Endothelial cell of umbilical vein (primary cell): Measurements from ENCODE around the gene NID2. TPM values are rescaled to one million over a fixed set of nuclear protein-coding genes. Genes with fewer than 3 reads are reported as not detected.

Experiments used
- BruUV-seq: library from RNA; stranded (reverse); fragments of 400-500 nt; replicated peaks from 2 replicates; lab custom pipeline; 2021; lab: Mats Ljungman, UMichigan
- CTCF ChIA-PET: fragments of 300-600, 350-600 bp; sonication (Branson Sonifier 250); formaldehyde crosslinking; loops from one replicate; lab custom pipeline; 2021; ENCODE audit warnings: antibody characterized with exemption, inconsistent platforms; lab: Charles Lee
- POLR2A ChIA-PET: fragments of 300-600, 350-600 bp; sonication (Branson Sonifier 250); formaldehyde crosslinking; loops from one replicate; lab custom pipeline; 2021; ENCODE audit warnings: antibody characterized with exemption, inconsistent platforms; lab: Charles Lee
- DNase-seq: peaks from one replicate; pipeline ENCODE4 v3.0.0-alpha.2; 2011; ENCODE audit warnings: low read depth, low spot score
- FAIRE-seq: peaks from 2 replicates; lab custom pipeline; 2011; peaks lifted over from hg19 to GRCh38; lab: Jason Lieb, UNC
- H2AFZ ChIP-seq: 2 replicates; pipeline ENCODE4 v1.6.0; 2012; ENCODE audit warnings: low read depth, low read length, control low read depth, inconsistent platforms
- H3K27ac ChIP-seq: 2 replicates; pipeline ENCODE4 v1.5.1; 2011; ENCODE audit warnings: low read depth, mild to moderate bottlenecking, control low read depth, low read length, moderate library complexity; ENCODE audit not compliant: insufficient read depth
- H3K27me3 ChIP-seq, 2 experiments: 2 replicates each; pipeline versions ENCODE4 v1.6.0 to v1.6.1; 2011; ENCODE audit warnings: low read length in 2 of 2, mixed read lengths in 1 of 2; ENCODE audit not compliant: control insufficient read depth in 2 of 2, insufficient read depth in 2 of 2
- H3K36me3 ChIP-seq, 2 experiments: 2 replicates in 1 of 2; 3 replicates in 1 of 2; pipeline ENCODE4 v1.5.1; 2011; ENCODE audit warnings: low read length in 2 of 2, mild to moderate bottlenecking in 1 of 2, moderate library complexity in 1 of 2; ENCODE audit not compliant: control insufficient read depth in 2 of 2, insufficient read depth in 2 of 2; ENCODE audit errors: extremely low read depth in 1 of 2
- H3K4me1 ChIP-seq: 3 replicates; pipeline ENCODE4 v1.5.1; 2011; ENCODE audit warnings: mild to moderate bottlenecking, low read length; ENCODE audit not compliant: control insufficient read depth, insufficient read depth; ENCODE audit errors: extremely low read depth
- H3K4me2 ChIP-seq: 2 replicates; pipeline ENCODE4 v1.6.1; 2011; ENCODE audit warnings: low read length, control low read depth, mixed read lengths; ENCODE audit not compliant: insufficient read depth
- H3K4me3 ChIP-seq, 3 experiments: fragments of 200-600 bp in 1 of 3; sonication (generic), shearing (Covaris generic) in 1 of 3; replicated peaks in 1 of 3; 2 replicates each; pipeline ENCODE4 v1.5.1; 2011 to 2016; ENCODE audit warnings: control low read depth in 3 of 3, low read length in 3 of 3, mild to moderate bottlenecking in 2 of 3, inconsistent platforms in 1 of 3, low read depth in 1 of 3, moderate library complexity in 1 of 3; ENCODE audit not compliant: insufficient read depth in 1 of 3
- H3K79me2 ChIP-seq: 2 replicates; pipeline ENCODE4 v1.6.0; 2012; ENCODE audit warnings: low read length, inconsistent platforms; ENCODE audit not compliant: control insufficient read depth, insufficient read depth
- H3K9ac ChIP-seq: replicated peaks from 2 replicates; pipeline ENCODE3; 2011; ENCODE audit warnings: low read length, control low read depth; ENCODE audit not compliant: insufficient read depth; ENCODE audit errors: extremely low read depth
- H3K9me1 ChIP-seq: replicated peaks from 3 replicates; pipeline ENCODE4 v1.6.0; 2011; ENCODE audit warnings: mild to moderate bottlenecking, low read length; ENCODE audit not compliant: control insufficient read depth, insufficient read depth; ENCODE audit errors: extremely low read depth
- H3K9me3 ChIP-seq: replicated peaks from 2 replicates; pipeline ENCODE4 v1.5.1; 2012; ENCODE audit warnings: low read length, inconsistent platforms; ENCODE audit not compliant: control insufficient read depth, insufficient read depth
- H4K20me1 ChIP-seq: replicated peaks from 2 replicates; pipeline ENCODE3; 2011; ENCODE audit warnings: mild to moderate bottlenecking, low read length; ENCODE audit not compliant: control insufficient read depth, insufficient read depth; ENCODE audit errors: extremely low read depth
- CTCF ChIP-seq, 2 donors: IDR thresholded peaks; 1 replicate in 1 of 2; 2 replicates in 1 of 2; pipeline ENCODE4 v1.5.1; 2011; ENCODE audit warnings: low read length in 2 of 2, mild to moderate bottlenecking in 2 of 2, moderate library complexity in 2 of 2, control low read depth in 1 of 2, inconsistent platforms in 1 of 2, low read depth in 1 of 2; ENCODE audit not compliant: insufficient read depth in 1 of 2; ENCODE audit errors: extremely low read depth in 1 of 2
- EZH2 ChIP-seq: IDR thresholded peaks from 2 replicates; pipeline ENCODE4 v1.6.1; 2012; ENCODE audit warnings: borderline replicate concordance, low read depth, mild to moderate bottlenecking, moderate library complexity, low read length, inconsistent platforms; ENCODE audit not compliant: severe bottlenecking
- FOS ChIP-seq: IDR thresholded peaks from 2 replicates; pipeline ENCODE4 v1.6.1; 2011; ENCODE audit warnings: mild to moderate bottlenecking, low read length, moderate library complexity, borderline replicate concordance; ENCODE audit not compliant: insufficient read depth
- GATA2 ChIP-seq: IDR thresholded peaks from 2 replicates; pipeline ENCODE4 v1.7.0; 2011; ENCODE audit warnings: low read depth, mild to moderate bottlenecking, moderate library complexity, mixed read lengths, low read length; ENCODE audit not compliant: insufficient read length, insufficient read depth
- JUN ChIP-seq: IDR thresholded peaks from 2 replicates; pipeline ENCODE4 v1.6.1; 2011; ENCODE audit warnings: borderline replicate concordance, low read depth; ENCODE audit not compliant: insufficient read length, insufficient read depth
- MAX ChIP-seq: IDR thresholded peaks from 2 replicates; pipeline ENCODE4 v1.6.1; 2011; ENCODE audit not compliant: insufficient read depth, insufficient read length
- MYC ChIP-seq: IDR thresholded peaks from one replicate; pipeline ENCODE4 v1.6.1; 2011; ENCODE audit warnings: mild to moderate bottlenecking, low read depth, low read length
- POLR2A ChIP-seq: IDR thresholded peaks from 2 replicates; pipeline ENCODE4 v1.6.1; 2012; ENCODE audit warnings: low read depth, mild to moderate bottlenecking, control low read depth, low read length
- POLR2AphosphoS5 ChIP-seq: IDR thresholded peaks from 2 replicates; pipeline ENCODE4 v1.6.1; 2012; ENCODE audit warnings: low read depth, mild to moderate bottlenecking, control low read depth, low read length, moderate library complexity; ENCODE audit not compliant: insufficient read depth
- dilution Hi-C: fragments of 300-500 bp; cut with MboI; formaldehyde crosslinking; loops from one replicate; pipeline ENCODE4 v1.15.0; 2019; ENCODE audit warnings: low sequenced_read_pairs; ENCODE audit not compliant: extremely low pct_ligation_motif_present
- intact Hi-C: fragments of 100-400 bp; cut with micrococcal nuclease; formaldehyde crosslinking; loops from one replicate; pipeline ENCODE4 v1.10.0; 2022
- polyA plus RNA-seq, 4 experiments: library from polyadenylated mRNA; depleted of rRNA in 3 of 4; stranded (reverse) in 3 of 4; unstranded in 1 of 4; fragments of >200 nt; gene quantifications; 2 replicates each; pipeline versions ENCODE4 v1.2.1 to v1.2.3, GENCODE V29; 2011 to 2012; ENCODE audit warnings: missing spikeins in 1 of 4
- total RNA-seq: library from RNA; stranded (reverse); gene quantifications from 2 replicates; pipeline ENCODE4 v1.2.3, GENCODE V29; 2021

Gene NID2
- total and polyA plus RNA-seq, 2 donors (not counting 3 experiments of a cell fraction or from before 2014, with no cell fraction given) = 22.5 to 56.7 TPM

- no peaks in the 10 kb centered on the region for H3K9me1 ChIP-seq
- H3K9me3 ChIP-seq = no peaks in the 10 kb centered on the region
- no peak overlapping the region for H3K4me2 ChIP-seq
- H3K36me3 ChIP-seq = no peaks in the 10 kb centered on the region
- no peak for FAIRE-seq
- H3K27ac ChIP-seq = no peak overlapping the region
- no peak overlapping the region for H3K9ac ChIP-seq
- dilution Hi-C loops = no loop called here
- BruUV-seq = no TSS peak
- H3K4me1 ChIP-seq = peaks cover 10% of the 10 kb centered on the region
- intact Hi-C loops = no loop called here
- TF ChIP-seq FOS = no peak
- TF ChIP-seq GATA2 = no peak
- no peak for TF ChIP-seq POLR2A
- no peak for TF ChIP-seq EZH2
- TF ChIP-seq MYC = no peak
- no peak for TF ChIP-seq POLR2AphosphoS5
- no peak for TF ChIP-seq MAX
- no peak for TF ChIP-seq CTCF (IDR thresholded peaks at IDR 0.05; ENCODE audit: extremely low read depth in 1 of 2, insufficient read depth in 1 of 2, low read depth in 1 of 2, low read length in 2 of 2)
- TF ChIP-seq JUN = no peak
- H3K27me3 ChIP-seq = no peaks in the 10 kb centered on the region
- POLR2A ChIA-PET = no interaction called here
- H4K20me1 ChIP-seq = no peaks in the 10 kb centered on the region
- no peak overlapping the region for H3K4me3 ChIP-seq
- no peaks in the 10 kb centered on the region for H3K79me2 ChIP-seq
- CTCF ChIA-PET = interaction anchor here (0.9 to 1.8 kb wide), 5 partner anchors 11 to 50 kb away, joined by 3 to 6 read pairs (median 4); no protein-coding TSS in a partner anchor
- H2AFZ ChIP-seq = no peak overlapping the region
- no peak for DNase-seq
These were observed 20.7 kb downstream of the NID2 start for GRCh38 chr14:52048116-52048515.
